OCI-LY3 (cell line): Measurements from ENCODE around the gene SRSF2.

ENCODE experiments used
- EZH2phosphoT487 ChIP-seq: fragments of 200-600 bp; shearing (Covaris generic); IDR thresholded peaks from 2 replicates; pipeline ENCODE4 v1.6.1; 2018; ENCODE audit warnings: antibody characterized with exemption, mixed run types, low read depth
- TF ChIP-seq, protein P1 (sequence below): fragments of 200-600, 300-600 bp; sonication (generic); IDR thresholded peaks from 2 replicates; pipeline ENCODE4 v1.5.1; 2014; ENCODE audit warnings: antibody characterized with exemption, low read length, low read depth

DNA sequence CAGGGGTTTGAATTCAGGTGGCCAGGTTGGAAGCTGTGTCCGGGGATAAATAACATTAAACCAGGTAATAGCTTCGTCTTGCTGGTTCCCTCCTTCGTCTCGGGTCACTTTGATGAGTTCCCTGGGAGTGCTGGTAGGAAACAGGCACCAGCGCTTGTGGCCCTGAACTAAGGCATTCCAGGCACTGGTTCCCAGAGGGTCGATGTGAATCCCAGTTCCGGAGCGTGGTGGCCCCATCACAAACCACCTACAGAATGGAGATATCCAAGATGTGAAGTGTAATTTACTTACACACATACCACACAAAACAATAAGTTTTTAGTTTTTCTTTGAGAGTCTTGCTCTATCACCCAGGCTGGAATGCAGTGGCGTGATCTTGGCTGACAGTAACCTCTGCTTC, 13.3 kb downstream of the SRSF2 start:
- TF ChIP-seq, protein P1, sequence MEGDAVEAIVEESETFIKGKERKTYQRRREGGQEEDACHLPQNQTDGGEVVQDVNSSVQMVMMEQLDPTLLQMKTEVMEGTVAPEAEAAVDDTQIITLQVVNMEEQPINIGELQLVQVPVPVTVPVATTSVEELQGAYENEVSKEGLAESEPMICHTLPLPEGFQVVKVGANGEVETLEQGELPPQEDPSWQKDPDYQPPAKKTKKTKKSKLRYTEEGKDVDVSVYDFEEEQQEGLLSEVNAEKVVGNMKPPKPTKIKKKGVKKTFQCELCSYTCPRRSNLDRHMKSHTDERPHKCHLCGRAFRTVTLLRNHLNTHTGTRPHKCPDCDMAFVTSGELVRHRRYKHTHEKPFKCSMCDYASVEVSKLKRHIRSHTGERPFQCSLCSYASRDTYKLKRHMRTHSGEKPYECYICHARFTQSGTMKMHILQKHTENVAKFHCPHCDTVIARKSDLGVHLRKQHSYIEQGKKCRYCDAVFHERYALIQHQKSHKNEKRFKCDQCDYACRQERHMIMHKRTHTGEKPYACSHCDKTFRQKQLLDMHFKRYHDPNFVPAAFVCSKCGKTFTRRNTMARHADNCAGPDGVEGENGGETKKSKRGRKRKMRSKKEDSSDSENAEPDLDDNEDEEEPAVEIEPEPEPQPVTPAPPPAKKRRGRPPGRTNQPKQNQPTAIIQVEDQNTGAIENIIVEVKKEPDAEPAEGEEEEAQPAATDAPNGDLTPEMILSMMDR: no peak
- TF ChIP-seq EZH2phosphoT487: no peak
